Uterus (tissue), 2 donors: ENCODE measurements around the gene PTPRC.

Experiments
- POLR2A ChIP-seq, 2 donors: fragments of 450-650 bp; IDR thresholded peaks; one replicate each; pipeline ENCODE4 v1.6.1; 2016; ENCODE audit warnings: antibody characterized with exemption in 2 of 2, mild to moderate bottlenecking in 1 of 2, moderate library complexity in 1 of 2
- TF ChIP-seq, protein P1 (sequence below), 4 experiments: fragments of 200-600 bp in 2 of 4; fragments of 450-650 bp in 2 of 4; sonication (generic) in 2 of 4; IDR thresholded peaks; one replicate each; pipeline ENCODE4 v1.5.1; 2016 to 2019; ENCODE audit warnings: antibody characterized with exemption in 4 of 4, mild to moderate bottlenecking in 2 of 4, moderate library complexity in 1 of 4

DNA sequence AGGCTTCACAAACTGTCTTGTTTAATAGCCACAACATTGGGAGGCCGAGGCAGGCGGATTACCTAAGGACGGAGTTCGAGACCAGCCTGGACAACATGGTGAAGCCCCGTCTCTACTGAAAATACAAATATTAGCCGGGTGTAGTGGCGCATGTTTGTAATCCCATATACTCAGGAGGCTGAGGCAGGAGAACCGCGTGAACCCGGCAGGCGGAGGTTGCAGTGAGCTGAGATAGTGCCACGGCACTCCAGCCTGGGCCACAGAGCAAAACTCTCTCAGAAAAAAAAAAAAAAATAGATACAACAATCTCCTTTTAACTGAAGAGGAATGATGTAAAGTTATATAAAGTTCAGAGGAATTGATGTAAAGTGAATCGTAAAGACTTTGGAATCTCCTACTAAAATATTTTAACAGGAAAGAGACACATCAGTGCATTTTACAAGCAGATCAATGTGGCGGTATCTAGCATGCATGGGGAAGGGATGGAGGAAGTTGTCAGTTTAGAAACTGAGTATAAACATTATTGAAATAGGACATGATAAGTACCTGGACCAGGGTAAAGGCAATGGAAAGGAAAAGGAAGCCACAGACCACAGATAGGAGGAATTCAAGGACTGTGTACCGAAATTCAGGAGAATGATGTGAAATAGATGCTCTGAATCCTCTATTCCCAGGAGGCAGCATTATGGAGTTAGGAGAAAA lies 41.5 kb downstream of the PTPRC start:
- TF ChIP-seq, protein P1, sequence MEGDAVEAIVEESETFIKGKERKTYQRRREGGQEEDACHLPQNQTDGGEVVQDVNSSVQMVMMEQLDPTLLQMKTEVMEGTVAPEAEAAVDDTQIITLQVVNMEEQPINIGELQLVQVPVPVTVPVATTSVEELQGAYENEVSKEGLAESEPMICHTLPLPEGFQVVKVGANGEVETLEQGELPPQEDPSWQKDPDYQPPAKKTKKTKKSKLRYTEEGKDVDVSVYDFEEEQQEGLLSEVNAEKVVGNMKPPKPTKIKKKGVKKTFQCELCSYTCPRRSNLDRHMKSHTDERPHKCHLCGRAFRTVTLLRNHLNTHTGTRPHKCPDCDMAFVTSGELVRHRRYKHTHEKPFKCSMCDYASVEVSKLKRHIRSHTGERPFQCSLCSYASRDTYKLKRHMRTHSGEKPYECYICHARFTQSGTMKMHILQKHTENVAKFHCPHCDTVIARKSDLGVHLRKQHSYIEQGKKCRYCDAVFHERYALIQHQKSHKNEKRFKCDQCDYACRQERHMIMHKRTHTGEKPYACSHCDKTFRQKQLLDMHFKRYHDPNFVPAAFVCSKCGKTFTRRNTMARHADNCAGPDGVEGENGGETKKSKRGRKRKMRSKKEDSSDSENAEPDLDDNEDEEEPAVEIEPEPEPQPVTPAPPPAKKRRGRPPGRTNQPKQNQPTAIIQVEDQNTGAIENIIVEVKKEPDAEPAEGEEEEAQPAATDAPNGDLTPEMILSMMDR (IDR thresholded peaks at IDR 0.05), result no peak
- TF ChIP-seq POLR2A (IDR thresholded peaks at IDR 0.05), result no peak
